HG03066 (cell line): ENCODE results near the gene PIEZO2.
"Not testable (repeated sequence)": the region's sequence is repeated elsewhere in the genome, so short reads cannot be mapped to it uniquely, and the experiment has no call there.

Source experiments
- ATAC-seq: cut with Tn5 transposase; IDR thresholded peaks from one replicate; pipeline ENCODE4 v1.9.1; 2021; ENCODE audit warnings: low read depth; ENCODE audit not compliant: unreplicated experiment

Gene PIEZO2

GRCh38 chr18:11153097-11153496 lies 3.7 kb upstream of the PIEZO2 start:
- ATAC-seq, result no peak

- ATAC-seq, result no peak
Measured at GRCh38 chr18:11150271-11150615, 874 bp upstream of the PIEZO2 start.

DNA sequence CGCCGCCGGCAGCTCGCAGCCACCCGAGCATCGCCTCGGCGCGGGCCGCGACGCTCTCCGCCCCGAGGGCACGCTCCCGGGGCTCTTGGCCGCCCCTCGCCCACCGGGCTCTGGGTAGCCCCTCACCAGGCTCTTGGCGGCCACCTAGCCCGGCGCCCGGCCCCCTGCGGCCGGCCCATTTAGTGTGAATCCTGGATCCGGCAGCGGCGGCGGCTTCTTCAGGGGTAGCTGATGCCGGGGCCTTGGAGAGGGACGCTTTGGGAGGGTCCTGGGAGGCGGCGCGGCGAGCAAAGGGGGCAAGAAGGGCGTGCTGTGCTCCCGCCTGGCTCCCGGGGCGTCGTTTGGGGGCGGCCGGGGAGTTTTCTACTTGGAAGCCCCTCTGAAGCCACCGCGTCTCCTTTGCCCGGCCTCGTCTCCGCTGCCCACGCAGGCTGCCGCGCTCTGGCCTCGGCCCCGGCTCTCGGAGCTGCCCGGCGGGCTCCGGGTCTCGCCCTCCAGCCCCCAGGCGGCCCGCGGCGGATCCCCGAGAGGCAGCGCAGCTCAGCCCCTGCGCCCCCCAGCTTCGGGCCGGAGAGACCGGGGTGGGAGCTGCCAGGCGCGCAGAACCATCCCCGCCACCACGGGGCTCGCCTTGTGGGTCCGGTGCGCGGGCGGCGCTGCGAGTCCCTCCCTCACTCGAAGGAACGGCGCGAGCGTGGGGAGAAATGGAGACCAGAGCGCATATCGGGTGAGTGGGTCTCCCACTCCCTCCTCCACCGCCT lies 509 bp downstream of the PIEZO2 start:
- no peak for ATAC-seq

DNA sequence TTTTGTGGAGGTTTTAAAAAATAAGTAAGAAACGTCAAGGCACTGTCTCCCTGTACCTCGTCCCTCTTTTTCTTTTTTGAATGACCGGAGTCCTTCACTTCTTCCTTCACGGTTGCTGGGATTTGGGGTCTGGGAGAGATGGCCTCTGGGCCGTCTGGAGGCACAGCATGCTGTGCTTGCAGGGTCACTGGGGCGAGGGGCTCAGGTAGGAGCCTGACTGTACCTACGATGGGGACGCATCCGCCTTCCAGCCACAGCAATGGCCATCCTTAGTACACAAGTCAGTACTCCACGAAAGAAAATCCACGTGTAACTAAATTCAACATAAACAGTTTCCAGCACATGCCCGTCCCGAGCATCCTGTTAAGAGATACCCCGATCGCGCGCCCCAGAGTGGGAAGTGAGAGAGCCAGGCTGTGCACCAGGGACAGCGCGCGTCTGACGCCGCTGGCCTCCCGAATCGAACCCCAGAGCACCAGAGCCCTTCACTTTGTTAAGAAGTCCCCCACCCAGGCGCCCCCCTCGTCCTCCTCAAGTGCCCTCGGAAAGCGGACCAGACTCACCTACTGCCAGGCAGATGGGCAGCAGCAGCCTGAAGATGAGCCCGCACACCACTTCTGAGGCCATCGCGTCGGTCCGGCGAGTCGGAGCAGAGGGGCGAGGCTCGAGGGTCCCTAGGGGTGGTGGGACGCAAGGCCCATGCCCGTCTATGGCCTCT lies 1.2 kb downstream of the PIEZO2 start:
- ATAC-seq, result no peak

GRCh38 chr18:11147371-11147951 lies 1.9 kb downstream of the PIEZO2 start:
- no peak for ATAC-seq

DNA sequence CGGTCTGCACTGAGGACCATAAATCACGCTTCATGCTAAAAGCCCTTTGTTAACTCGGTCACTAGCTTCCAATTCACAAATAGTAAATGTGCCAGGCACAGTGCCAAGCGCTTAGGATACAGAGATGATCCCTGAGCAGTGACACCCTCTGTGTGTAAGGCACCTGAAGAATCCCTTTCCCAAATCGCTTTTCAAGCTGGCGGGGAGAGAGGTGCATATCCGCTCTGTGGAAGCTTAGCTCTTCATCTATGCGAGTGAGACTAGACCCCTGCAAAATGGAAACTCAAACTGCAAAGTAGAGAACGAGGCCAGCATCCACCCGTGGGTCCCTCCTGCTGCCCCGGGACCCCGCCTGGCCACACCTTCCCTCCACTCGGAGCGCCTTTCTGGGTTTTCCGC lies 2.4 kb downstream of the PIEZO2 start:
- no peak for ATAC-seq

DNA sequence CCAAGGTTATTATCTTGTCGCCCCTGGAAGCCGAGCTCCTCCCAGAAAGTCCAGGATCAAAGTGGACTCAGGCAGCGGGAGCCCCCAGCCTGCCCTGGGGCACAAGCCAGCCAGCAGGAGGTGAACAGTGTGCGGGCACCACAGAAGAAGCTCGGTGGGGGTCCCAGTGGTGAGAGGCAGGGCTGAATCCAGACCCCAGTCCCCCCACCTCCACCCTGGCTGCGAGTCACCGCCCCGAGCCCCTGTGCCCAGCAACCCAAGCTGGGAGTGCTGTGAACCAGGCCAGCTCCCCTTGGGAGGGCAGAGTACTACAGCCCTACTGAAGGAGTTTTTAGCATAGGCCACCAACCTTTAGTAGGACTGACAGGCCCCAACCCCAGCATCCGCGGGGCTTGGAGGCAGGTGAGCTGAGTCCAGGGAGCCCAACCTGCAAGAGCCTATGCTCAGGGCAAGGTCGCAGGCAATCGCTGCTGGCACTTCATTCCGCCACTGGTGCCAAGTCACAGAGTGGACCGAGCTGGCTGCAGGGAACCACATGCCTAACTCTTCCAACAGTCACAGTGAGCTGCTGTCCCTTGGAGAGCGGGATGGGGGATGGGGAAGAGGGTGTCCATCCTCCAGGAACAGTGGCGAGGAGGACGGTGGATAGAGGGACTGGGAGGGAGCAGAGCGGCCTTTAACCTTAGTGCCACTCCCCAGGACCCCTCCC lies 3.0 kb downstream of the PIEZO2 start:
- no peak for ATAC-seq

GRCh38 chr18:11145413-11146191 lies 3.8 kb downstream of the PIEZO2 start:
- ATAC-seq, result no peak

GRCh38 chr18:11137400-11137799 lies 12.0 kb downstream of the PIEZO2 start:
- ATAC-seq, result no peak

GRCh38 chr18:11136241-11136640 lies 13.1 kb downstream of the PIEZO2 start:
- no peak for ATAC-seq

- ATAC-seq, result no peak
Measured at GRCh38 chr18:11134940-11135339, 14.4 kb downstream of the PIEZO2 start.

DNA sequence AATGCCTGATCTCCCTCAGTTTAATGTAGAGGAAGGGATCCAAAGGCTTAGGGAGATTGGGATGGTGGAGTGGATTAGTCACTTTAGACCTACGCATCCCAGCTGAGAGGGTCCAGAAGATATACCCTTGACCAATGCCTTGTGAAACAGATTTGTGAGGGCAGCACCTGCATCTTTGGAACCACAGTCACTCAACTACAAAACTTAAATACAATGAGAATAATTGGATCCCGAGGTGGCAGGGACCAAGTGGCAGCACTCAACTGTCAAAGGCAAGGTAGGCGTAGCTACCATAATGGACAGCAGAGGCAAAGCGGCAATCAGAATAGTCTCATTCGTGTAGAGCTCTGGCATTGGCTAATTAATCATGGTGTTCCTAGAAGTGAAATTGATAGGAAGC lies 20.3 kb downstream of the PIEZO2 start:
- ATAC-seq, result not testable (repeated sequence)

DNA sequence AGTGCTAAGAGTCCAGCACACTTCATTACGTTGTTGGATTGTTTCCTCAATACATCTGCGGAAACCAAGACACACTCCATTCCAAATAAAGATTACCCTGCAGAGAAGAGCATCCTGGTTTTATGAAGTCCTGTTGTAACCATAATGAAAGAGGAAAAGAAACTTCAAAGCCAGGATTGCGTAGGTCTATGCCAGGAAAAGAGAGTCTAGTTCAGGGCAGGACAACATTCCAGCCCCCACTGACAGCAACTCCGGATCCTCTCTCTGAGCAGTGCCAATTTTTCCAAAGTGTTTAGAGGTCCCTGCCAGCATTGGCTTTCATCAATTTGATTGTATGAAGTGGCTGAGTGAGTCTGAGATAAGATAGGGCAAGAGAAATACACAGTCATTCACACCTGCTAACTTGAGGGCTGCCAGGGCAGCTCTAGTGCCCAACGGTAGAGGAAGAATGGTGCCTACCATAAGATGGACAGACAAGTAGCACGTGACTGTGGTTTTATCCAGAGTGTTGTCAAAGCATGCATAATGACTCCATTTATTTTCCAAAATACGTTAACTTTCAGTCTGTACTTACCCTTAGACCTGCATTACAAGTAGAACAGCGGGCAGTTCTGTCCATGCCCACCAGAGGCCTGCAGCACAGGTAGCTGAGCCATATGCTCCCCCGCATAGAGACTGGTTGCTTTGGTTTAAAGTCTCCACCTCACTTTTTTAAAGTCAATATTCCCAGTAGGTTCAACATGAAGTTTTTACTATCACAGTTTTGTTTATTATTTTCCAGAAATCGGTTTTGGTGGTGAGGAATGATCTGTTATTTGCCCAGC lies 23.7 kb downstream of the PIEZO2 start:
- ATAC-seq, result no peak

GRCh38 chr18:11124054-11124453 lies 25.3 kb downstream of the PIEZO2 start:
- no peak for ATAC-seq

GRCh38 chr18:11121443-11121849 lies 27.9 kb downstream of the PIEZO2 start:
- no peak for ATAC-seq

DNA sequence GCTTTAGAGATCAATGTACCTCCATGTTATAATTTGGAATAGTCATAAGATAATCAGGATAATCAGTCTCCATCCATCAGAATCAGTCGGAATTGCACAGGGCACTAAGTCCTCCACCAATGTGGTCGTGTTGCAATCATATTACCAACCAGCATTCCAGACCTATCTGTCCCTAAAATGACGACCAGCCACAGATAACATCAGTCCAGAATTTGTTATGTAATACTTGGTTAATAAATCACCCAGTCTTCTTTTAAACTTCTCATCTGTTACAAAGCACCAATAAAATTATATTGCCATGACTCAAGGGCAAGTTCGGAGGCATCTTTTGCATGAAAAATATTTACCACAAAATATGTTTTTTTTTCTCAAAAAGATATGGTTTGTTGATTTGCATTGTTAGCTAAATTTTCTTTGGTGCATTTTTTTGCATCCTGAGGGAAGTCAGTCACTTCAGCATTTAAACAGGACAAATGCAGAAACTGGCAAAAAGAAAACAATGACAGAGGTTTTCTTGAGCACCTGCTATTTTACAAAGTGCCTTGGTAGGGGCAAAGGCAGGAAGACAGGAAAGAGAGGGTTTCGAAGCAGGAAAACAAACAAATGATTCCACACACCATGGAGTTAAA lies 29.3 kb downstream of the PIEZO2 start:
- no peak for ATAC-seq

GRCh38 chr18:11119550-11119949 lies 29.8 kb downstream of the PIEZO2 start:
- ATAC-seq, result no peak

GRCh38 chr18:11118051-11118766 lies 31.2 kb downstream of the PIEZO2 start:
- no peak for ATAC-seq

DNA sequence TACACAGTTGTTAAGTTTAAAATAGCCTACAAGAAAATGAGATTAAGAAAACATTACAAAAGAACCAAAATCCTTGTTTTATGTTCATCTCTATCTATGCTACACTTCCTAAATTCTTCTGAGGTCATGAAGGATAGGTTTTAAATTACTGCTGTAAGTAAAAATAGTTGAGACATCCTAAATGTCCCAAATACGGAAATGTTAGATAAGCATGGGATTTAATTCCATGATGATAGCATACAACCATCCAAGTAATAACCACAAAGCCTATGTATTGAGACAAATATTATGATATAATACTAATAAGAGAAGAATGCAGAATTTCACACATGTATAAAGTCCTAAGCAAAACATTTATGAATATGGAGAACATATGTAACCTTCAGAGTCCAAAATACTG lies 34.1 kb downstream of the PIEZO2 start:
- ATAC-seq, result no peak
